Activated CD8-positive, alpha-beta memory T cell treated with anti-CD3 and anti-CD28 coated beads, Interleukin-2, amount 50 U/mL, for 24 hours (primary cell): ENCODE measurements around the gene MARK3.

Source experiments
- DNase-seq: peaks from one replicate; pipeline ENCODE4 v3.0.0-alpha.2; 2020; ENCODE audit errors: extremely low read depth

The MARK3 gene

GRCh38 chr14:103549361-103550311 is 164.4 kb downstream of the MARK3 start:
- DNase-seq = no peak

GRCh38 chr14:103550451-103551337 is 165.5 kb downstream of the MARK3 start:
- no peak for DNase-seq

- no peak for DNase-seq
These were observed 166.1 kb downstream of the MARK3 start for GRCh38 chr14:103551338-103551762.

GRCh38 chr14:103552011-103552845 is 167.0 kb downstream of the MARK3 start:
- no peak for DNase-seq

GRCh38 chr14:103552846-103553210 is 167.6 kb downstream of the MARK3 start:
- DNase-seq = no peak
